NCI-H146 (cell line): ENCODE results near the gene C4orf54.

Source experiments
- DNase-seq: peaks from one replicate; lab custom pipeline; 2025; lab: John Stamatoyannopoulos, UW

The C4orf54 gene

GRCh38 chr4:99617374-99617773, 40.3 kb downstream of the C4orf54 start:
- DNase-seq: no peak

- DNase-seq: no peak
These were observed 42.3 kb downstream of the C4orf54 start for GRCh38 chr4:99615170-99615820.

- no peak for DNase-seq
These were observed 43.1 kb downstream of the C4orf54 start for GRCh38 chr4:99614491-99614890.

- DNase-seq: peak; percentile 52
These were observed 44.9 kb downstream of the C4orf54 start for GRCh38 chr4:99612704-99613103.

GRCh38 chr4:99612281-99612680, 45.3 kb downstream of the C4orf54 start:
- DNase-seq: no peak

- no peak for DNase-seq
These were observed 46.9 kb downstream of the C4orf54 start for GRCh38 chr4:99610605-99611175.

- DNase-seq: no peak
These were observed 49.2 kb downstream of the C4orf54 start for GRCh38 chr4:99608417-99608816.
